Fibroblast of the aortic adventitia (primary cell): ENCODE results near the gene PPIG. TPM values are rescaled to one million over a fixed set of nuclear protein-coding genes. Genes with fewer than 3 reads are reported as not detected.

Source experiments
- DNase-seq: peaks from one replicate; pipeline ENCODE4 v3.0.0-alpha.2; 2010; ENCODE audit warnings: low read depth
- H3K4me3 ChIP-seq: 2 replicates; pipeline ENCODE4 v1.5.1; 2011; ENCODE audit warnings: low read depth, mild to moderate bottlenecking, control low read depth, low read length, moderate library complexity
- CTCF ChIP-seq: IDR thresholded peaks from 2 replicates; pipeline ENCODE4 v1.5.1; 2011; ENCODE audit warnings: mild to moderate bottlenecking, low read length, control low read depth, inconsistent platforms; ENCODE audit not compliant: insufficient read depth
- total RNA-seq: library from RNA; depleted of rRNA; stranded (reverse); fragments of >200 nt; gene quantifications from 2 replicates; pipeline ENCODE4 v1.2.3, GENCODE V29; 2012; ENCODE audit warnings: low replicate concordance

Gene PPIG
- total RNA-seq, 1 donor = 43.7 TPM

GRCh38 chr2:169649278-169649677 is 65.1 kb downstream of the PPIG start:
- no peak overlapping the region for H3K4me3 ChIP-seq
- DNase-seq = no peak
- no peak for TF ChIP-seq CTCF

- no peak for TF ChIP-seq CTCF
- no peak for DNase-seq
- H3K4me3 ChIP-seq = no peak overlapping the region
Observed at GRCh38 chr2:169653636-169654035, 69.5 kb downstream of the PPIG start.

GRCh38 chr2:169656164-169656563 is 72.0 kb downstream of the PPIG start:
- TF ChIP-seq CTCF = no peak
- DNase-seq = no peak
- H3K4me3 ChIP-seq = no peak overlapping the region

GRCh38 chr2:169658877-169659276 is 74.7 kb downstream of the PPIG start:
- DNase-seq = no peak
- TF ChIP-seq CTCF = no peak

GRCh38 chr2:169659320-169659719 is 75.2 kb downstream of the PPIG start:
- TF ChIP-seq CTCF = no peak
- no peak for DNase-seq
- no peak overlapping the region for H3K4me3 ChIP-seq

More at GRCh38 chr2:169658877-169659276, 74.7 kb downstream of the PPIG start:
- no peak overlapping the region for H3K4me3 ChIP-seq

- TF ChIP-seq CTCF = no peak
- no peak for DNase-seq
- no peak overlapping the region for H3K4me3 ChIP-seq
Observed at GRCh38 chr2:169661265-169661664, 77.1 kb downstream of the PPIG start.

GRCh38 chr2:169662744-169663143 is 78.6 kb downstream of the PPIG start:
- no peak for TF ChIP-seq CTCF
- H3K4me3 ChIP-seq = no peak overlapping the region
- no peak for DNase-seq
